H7 (cell line): ENCODE measurements around the gene MYO16. TPM values are rescaled to one million over a fixed set of nuclear protein-coding genes. Genes with fewer than 3 reads are reported as not detected.

Experiments
- DNase-seq: peaks from one replicate; pipeline ENCODE4 v3.0.0; 2012
- H3K27me3 ChIP-seq: 2 replicates; pipeline ENCODE4 v1.6.0; 2011; ENCODE audit warnings: mild to moderate bottlenecking, low read length; ENCODE audit not compliant: control insufficient read depth, insufficient read depth
- H3K36me3 ChIP-seq: replicated peaks from 2 replicates; pipeline ENCODE4 v1.5.1; 2011; ENCODE audit warnings: low read length; ENCODE audit not compliant: control insufficient read depth, insufficient read depth
- H3K4me3 ChIP-seq: 2 replicates; pipeline ENCODE4 v1.5.1; 2011; ENCODE audit warnings: low read depth, mild to moderate bottlenecking, control low read depth, low read length, moderate library complexity; ENCODE audit not compliant: insufficient read depth
- total RNA-seq: library from RNA; depleted of rRNA; stranded (reverse); fragments of >200 nt; shearing (Covaris generic); gene quantifications from 2 replicates; pipeline ENCODE4 v1.2.3, GENCODE V29; 2014

The MYO16 gene
- total RNA-seq, 1 experiment from 2014 or later: 0.03 TPM

- H3K27me3 ChIP-seq: no peaks in the 10 kb centered on the region
- H3K36me3 ChIP-seq: no peaks in the 10 kb centered on the region
- no peak for DNase-seq
- no peak overlapping the region for H3K4me3 ChIP-seq
Observed at GRCh38 chr13:108742701-108743451, 113.5 kb downstream of the MYO16 start.

DNA sequence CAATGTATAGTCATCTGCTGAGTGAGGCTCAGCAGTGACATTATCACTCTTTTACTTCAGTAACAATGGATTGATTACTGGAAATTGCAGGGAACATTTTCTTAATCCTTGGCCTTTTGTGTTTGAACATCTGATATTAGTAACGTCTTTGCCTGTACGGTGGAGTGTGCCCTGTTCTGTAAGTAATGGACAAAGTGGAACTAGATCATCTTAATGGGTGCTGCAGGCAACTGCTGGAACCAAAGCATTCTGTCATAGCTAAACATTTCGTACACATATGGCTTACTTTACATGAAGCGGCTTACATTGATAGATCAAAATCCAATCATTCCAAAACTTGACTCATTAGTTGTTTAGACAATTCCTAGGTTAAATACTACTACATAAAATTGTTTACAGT, 114.1 kb downstream of the MYO16 start:
- Histone ChIP-seq H3K4me3 (no peak overlapping the region), H3K36me3 (no peaks in the 10 kb centered on the region), H3K27me3 (no peaks in the 10 kb centered on the region)
- no peak for DNase-seq

DNA sequence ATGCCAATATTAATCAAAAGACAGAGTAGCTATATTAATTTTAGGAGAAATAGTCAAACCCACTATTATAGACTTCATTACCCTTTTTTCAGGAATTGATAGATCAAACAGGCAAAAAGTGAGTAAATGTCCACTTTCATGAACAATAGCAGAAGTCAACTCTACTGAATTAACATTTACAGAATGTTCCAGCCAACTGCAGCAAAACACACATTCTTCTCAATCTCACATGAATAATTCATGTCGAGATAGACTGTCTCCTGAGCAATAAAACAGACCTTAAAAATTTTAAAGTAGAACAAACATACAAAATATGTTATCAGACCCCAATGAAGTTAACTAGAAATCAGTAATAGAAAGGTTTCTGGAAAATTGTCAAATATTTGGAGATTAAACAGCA, 118.4 kb downstream of the MYO16 start:
- no peak for DNase-seq
- Histone ChIP-seq H3K36me3 (no peaks in the 10 kb centered on the region), H3K27me3 (no peaks in the 10 kb centered on the region), H3K4me3 (no peak overlapping the region)

DNA sequence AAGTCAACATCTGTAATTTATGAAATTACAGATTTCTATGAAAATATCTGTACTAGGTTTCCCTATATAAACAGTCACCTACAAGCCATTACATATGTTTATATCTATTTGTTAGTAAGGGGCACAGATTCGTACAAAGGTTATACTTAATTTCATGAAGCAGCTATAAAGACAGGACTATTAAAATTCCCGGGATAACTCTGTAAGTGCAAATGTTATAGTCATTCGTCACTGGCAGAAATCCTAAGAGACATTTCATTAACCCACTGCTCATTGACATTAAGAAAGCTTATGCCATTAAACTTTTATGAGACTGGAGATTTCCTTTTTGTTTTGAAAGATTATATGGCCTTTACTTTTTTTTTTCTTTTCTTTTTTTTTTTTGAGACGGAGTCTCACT, 122.9 kb downstream of the MYO16 start:
- no peak for DNase-seq
- Histone ChIP-seq H3K36me3 (no peaks in the 10 kb centered on the region), H3K4me3 (no peak overlapping the region), H3K27me3 (no peaks in the 10 kb centered on the region)

- no peak for DNase-seq
- H3K36me3 ChIP-seq: no peaks in the 10 kb centered on the region
- H3K27me3 ChIP-seq: no peaks in the 10 kb centered on the region
- no peak overlapping the region for H3K4me3 ChIP-seq
Observed at GRCh38 chr13:108755083-108755482, 125.7 kb downstream of the MYO16 start.

DNA sequence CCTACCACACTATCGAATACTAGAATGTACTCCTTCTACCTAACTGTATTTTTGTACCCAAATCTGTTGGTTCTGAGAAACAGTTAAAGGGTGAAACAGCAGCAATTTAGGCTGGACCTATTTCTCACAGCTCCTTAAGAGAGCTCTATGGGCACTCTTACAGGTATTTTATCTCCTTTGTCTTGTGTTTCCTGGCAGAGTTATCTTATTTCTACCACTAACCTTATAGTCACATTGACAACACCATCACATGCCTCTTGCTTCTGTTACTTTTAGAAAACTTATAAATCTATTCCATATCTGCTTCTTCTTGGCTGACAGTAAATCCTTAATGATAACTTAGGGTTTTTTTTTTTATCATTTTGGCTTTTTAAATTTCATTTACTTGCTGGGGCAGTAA, 130.7 kb downstream of the MYO16 start:
- no peak for DNase-seq
- H3K36me3 ChIP-seq: no peaks in the 10 kb centered on the region

DNA sequence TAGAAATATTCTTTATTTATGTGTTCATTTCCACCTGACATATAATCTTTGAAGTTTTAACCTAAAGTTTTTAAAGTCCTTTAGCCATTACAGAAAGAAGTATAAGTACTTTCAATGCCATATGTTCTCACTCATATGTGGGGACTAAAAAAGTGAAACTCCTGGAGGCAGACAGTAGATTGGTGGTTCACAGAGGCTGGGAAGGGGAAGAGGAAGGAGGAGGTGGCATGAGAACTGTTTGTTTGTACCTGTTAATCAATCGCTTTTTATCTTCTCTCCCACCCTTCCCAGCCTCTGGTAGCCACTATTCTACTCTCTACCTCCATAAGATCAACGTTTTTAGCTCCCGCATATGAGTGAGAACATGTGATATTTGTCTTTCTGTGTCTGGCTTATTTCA, 131.1 kb downstream of the MYO16 start:
- DNase-seq: no peak
- H3K27me3 ChIP-seq: no peaks in the 10 kb centered on the region
- no peaks in the 10 kb centered on the region for H3K36me3 ChIP-seq
- no peak overlapping the region for H3K4me3 ChIP-seq

More for the DNA sequence above, 130.7 kb downstream of the MYO16 start:
- Histone ChIP-seq H3K4me3 (no peak overlapping the region), H3K27me3 (no peaks in the 10 kb centered on the region)

GRCh38 chr13:108768035-108768434, 138.6 kb downstream of the MYO16 start:
- Histone ChIP-seq H3K27me3 (no peaks in the 10 kb centered on the region), H3K36me3 (no peaks in the 10 kb centered on the region), H3K4me3 (no peak overlapping the region)
- no peak for DNase-seq

DNA sequence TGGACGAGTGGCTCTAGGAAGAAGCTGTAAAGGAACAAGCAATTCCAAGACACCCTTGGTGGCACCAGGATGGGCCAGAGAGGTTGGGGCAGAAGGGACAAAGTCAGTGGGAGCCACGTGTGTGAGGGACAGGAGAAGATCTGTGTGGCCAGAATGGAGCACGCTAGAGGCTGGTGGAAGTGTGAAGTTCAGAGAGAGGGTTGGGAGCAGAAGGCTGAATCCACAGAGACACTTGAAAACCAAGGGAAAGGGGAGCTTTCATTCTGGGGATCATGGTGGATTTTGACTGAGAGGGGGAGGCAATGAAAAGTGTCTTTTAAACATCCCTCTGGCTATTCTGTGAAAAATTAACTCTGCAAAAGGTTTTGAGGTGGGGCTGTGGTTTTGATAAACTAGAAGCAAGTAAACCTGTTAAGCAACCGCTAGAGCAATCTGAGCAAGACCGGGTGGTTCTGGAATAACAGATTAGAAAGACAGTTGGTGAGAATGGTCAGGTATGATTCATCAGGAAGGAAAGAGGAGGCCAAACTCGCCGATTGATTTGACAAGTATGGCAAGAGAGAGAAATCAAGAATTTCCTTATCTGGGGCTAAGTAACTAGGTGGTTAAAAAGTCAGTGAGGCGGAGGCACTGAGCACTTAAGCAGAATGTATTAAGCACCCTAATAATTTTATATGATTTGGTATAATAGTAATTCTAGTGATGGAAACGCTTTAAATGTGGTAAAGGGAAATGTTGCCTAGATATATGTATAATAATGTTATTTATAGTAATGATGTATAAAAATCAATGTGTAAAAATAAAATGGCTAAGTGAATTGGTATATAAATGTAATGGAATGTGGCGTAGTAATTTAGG, 140.0 kb downstream of the MYO16 start:
- no peaks in the 10 kb centered on the region for H3K36me3 ChIP-seq
- H3K27me3 ChIP-seq: no peaks in the 10 kb centered on the region
- H3K4me3 ChIP-seq: no peak overlapping the region
- DNase-seq: no peak

- DNase-seq: no peak
- Histone ChIP-seq H3K4me3 (no peak overlapping the region), H3K36me3 (no peaks in the 10 kb centered on the region), H3K27me3 (no peaks in the 10 kb centered on the region)
Observed at GRCh38 chr13:108775597-108775996, 146.2 kb downstream of the MYO16 start.

GRCh38 chr13:108776650-108777049, 147.2 kb downstream of the MYO16 start:
- H3K27me3 ChIP-seq: no peaks in the 10 kb centered on the region
- H3K36me3 ChIP-seq: no peaks in the 10 kb centered on the region
- no peak for DNase-seq
- H3K4me3 ChIP-seq: no peak overlapping the region

GRCh38 chr13:108777421-108778420, 148.3 kb downstream of the MYO16 start:
- DNase-seq: peak; percentile 16

DNA sequence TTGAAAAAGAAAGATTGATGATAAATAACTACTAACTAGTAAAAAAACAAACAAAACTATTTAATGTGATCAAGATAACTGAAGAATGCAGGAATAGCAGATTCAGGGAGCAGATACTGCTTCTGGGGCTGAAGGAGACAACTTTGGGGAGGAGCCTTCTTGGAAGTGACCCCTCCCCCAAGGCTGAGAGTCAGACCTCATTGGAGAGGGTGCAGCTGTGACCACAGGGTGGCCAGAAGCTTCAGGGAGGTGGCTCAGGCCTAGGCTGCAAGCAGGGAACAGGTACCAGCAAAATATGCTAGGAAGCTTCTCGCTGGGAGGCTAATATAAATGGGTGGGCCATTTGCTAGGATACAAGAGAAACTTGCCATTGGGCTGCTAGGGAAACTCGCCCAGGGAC, 149.9 kb downstream of the MYO16 start:
- DNase-seq: no peak
- no peaks in the 10 kb centered on the region for H3K36me3 ChIP-seq
- H3K4me3 ChIP-seq: no peak overlapping the region
- no peaks in the 10 kb centered on the region for H3K27me3 ChIP-seq

More at GRCh38 chr13:108777421-108778420, 148.3 kb downstream of the MYO16 start:
- no peak overlapping the region for H3K4me3 ChIP-seq
- H3K27me3 ChIP-seq: no peaks in the 10 kb centered on the region
- H3K36me3 ChIP-seq: no peaks in the 10 kb centered on the region

DNA sequence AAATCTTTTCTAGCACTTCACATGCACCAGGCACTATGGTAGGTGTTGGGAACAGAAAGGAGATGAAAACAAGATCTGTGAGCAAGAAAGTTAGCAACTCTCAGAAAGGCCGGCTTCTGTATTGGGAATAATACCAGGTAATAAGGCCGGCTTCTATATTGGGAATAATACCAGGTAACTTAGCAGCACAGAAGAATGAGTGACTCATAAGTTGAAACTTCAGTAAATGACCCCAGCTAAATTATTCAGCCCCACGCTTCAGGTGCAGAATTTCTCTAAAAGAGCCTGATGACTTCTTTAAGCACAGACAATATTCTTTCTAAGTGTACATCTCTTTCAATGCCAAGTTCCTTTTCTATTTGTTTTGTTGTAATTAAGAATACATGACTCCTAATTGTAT, 151.3 kb downstream of the MYO16 start:
- no peaks in the 10 kb centered on the region for H3K36me3 ChIP-seq
- H3K4me3 ChIP-seq: no peak overlapping the region
- H3K27me3 ChIP-seq: no peaks in the 10 kb centered on the region
- DNase-seq: no peak
